COLO668 (cell line): ENCODE results near the gene AHI1.
"Not testable (repeated sequence)": the region's sequence is repeated elsewhere in the genome, so short reads cannot be mapped to it uniquely, and the experiment has no call there.

ENCODE experiments used
- DNase-seq: peaks from one replicate; lab custom pipeline; 2025; ENCODE audit not compliant: unreplicated experiment; lab: John Stamatoyannopoulos, UW

The AHI1 gene

GRCh38 chr6:135397172-135397952, 100.2 kb downstream of the AHI1 start:
- no peak for DNase-seq

DNA sequence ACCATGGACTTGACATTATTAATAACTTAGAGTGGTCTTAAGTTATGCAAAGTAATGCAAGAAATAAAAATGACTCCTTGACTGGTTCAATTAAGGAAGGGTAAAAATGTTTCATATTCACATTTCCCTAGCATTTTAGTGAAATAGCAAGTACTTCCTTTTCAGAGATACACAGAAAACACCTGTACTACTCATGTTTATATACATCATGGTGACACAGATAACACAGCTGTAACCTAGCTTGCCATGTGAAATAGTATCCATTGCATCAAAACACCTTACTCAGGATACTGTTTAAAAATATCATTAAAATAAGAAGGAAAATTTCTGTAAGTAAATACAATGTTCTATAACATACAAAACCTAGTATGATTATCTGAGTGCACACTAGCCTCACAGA, 102.4 kb downstream of the AHI1 start:
- DNase-seq = no peak

GRCh38 chr6:135393289-135393688, 104.3 kb downstream of the AHI1 start:
- no peak for DNase-seq

- no peak for DNase-seq
These were observed 107.1 kb downstream of the AHI1 start for GRCh38 chr6:135390458-135390857.

DNA sequence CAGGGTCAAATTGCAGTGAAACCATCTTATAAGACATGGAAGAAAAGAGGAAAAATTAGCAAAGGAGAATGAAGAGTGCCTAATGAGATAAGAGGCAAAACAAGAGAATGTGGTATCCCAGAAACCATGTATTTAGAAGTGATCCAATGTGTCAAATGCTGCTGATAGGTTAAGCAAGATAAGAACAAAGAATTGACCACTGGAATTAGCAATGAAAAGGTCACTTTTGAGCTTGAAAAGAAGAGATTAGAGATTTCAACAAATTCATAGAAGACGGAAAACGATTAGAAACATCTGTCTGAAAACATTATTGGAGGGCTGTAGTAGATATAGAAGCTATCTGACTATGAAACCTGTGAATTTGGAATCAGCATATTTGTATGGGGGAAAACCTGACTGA, 112.2 kb downstream of the AHI1 start:
- no peak for DNase-seq

GRCh38 chr6:135383766-135384165, 113.8 kb downstream of the AHI1 start:
- DNase-seq = no peak

DNA sequence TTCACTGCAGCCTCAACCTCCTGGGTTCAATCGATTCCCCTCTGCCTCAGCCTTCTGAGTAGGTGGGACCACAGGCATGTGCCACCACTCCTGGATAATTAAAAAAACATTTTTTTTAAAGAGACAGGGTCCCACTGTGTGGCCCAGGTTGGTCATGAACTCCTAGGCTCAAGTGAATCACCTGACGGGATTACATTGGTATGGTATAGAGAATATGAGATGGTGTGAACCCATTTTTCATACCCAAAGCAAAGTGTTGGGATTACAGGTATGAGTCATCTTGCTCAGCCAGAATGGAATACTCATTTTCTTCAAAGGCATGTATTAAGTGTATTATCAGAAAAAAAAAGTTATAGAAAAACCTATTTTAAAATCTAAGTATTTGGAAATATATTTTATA, 114.2 kb downstream of the AHI1 start:
- no peak for DNase-seq

- DNase-seq = no peak
These were observed 115.3 kb downstream of the AHI1 start for GRCh38 chr6:135382182-135382628.

- DNase-seq = no peak
These were observed 116.7 kb downstream of the AHI1 start for GRCh38 chr6:135380793-135381192.

DNA sequence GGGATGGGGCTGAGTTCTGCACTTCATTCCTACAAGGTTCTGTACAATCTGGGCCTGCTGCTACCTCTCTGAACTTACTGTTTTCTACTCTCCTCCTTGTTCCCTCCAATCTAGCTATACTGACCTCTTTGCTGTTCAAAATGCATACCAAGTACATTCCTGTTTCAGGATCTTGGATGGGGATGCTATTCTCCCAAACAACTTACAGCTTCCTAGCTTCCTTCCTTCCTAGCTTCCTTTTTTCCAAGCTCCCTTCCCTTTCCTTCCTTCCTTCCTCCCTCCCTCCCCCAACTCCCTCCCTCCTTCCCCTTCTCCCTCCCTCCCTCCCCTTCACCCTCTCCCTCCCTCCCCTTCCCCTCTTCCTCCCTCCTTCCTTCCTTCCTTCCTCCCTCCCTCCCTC, 117.9 kb downstream of the AHI1 start:
- DNase-seq = no peak

- no peak for DNase-seq
These were observed 124.8 kb downstream of the AHI1 start for GRCh38 chr6:135372758-135373157.

- not testable (repeated sequence) for DNase-seq
These were observed 133.9 kb downstream of the AHI1 start for GRCh38 chr6:135363622-135364021.

DNA sequence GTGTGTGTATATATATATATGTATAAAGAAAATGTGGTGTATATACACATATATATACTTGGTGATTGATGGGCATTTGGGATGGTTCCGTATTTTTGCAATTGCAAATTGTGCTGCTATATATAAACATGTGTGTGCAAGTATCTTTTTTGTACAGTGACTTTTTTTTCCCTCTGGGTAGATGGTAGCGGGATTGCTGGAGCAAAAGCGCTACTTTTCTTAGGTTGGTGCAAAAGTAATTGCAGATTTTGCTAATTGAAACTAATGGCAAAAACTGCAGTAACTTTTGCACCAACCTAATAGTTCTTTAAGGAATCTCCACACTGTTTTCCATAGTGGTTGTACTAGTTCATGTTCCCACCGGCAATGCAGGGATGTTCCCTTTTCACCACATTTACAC, 135.4 kb downstream of the AHI1 start:
- no peak for DNase-seq

DNA sequence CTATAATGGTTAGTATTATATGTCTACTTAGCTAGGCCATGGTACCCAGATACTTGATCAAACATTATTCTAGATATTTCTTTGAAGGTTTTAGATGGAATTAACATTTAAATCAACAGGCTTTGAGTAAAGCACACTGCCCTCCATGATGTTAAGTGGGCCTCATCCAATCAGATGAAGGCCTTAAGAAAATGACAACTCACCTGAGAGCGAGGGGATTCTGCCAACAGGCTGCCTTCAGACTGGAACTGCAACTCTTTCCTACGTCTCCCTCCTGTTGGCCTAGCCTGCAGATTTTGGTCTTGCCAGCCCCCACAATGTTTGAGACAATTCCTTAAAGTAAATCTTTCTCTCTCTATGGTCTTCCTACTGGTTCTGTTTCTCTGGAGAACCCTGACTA, 137.3 kb downstream of the AHI1 start:
- DNase-seq = no peak

- no peak for DNase-seq
These were observed 138.6 kb downstream of the AHI1 start for GRCh38 chr6:135358985-135359384.

DNA sequence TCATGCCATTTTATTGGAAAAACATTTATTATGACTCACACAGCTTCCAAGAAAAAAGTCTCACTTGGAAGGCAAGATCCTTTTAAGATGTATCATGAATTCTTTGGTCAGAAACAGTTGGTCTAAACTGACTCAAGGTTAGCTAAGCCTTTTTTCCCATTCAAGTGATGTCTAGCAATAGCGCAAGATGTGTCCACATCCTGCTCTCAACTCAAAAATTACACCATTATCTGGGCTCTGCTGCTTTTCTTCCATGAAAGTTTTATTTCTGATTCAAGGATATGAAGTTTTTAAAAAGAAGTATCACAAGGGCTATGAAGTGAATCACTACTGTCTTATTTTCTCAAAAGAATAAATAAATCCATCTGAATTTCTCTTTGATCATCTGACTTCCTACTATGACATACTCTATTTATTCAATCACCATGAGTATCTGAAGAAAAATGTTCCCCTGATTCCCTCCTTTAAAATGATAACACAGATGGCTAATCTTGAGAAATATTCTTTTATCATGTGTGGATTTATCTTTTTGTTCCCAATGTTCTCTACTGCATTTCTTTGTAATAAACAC, 139.2 kb downstream of the AHI1 start:
- DNase-seq = no peak

- no peak for DNase-seq
These were observed 143.1 kb downstream of the AHI1 start for GRCh38 chr6:135354407-135354806.

DNA sequence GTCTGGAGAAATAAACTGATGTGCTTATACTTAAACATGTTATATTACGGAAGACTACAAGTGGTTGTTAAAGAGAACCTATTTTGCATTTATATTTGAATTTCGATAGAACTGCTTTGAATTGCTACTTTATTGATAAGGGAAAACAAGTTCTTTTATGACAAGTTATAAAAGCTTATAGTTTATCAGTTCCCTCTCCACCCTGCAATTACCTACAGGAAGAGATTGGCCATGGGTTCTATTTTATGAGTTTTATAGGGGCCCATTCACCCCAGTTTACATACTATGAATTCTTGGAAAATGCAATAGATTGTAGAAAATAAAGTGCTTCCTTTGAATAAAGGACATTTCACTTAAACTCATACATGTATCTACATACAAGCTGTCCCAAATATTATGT, 144.4 kb downstream of the AHI1 start:
- DNase-seq = no peak

DNA sequence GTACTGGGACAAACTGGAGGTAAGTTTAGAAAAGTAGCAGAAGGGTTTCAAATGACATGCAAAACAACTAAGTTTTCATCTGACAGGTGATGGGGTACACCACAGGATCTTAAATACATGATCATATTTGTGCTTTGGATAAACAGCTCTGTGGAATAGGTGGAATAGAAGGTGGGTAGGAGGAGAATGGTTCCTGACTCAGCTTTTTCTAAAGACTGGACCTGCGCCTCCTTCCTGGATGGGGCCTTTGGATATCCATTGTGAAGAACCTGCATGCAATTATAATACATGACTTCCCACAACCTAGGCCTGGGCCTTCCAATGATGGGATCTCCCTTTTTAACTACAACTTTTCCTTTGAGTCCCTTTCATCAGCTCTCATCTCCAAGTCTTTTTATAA, 145.9 kb downstream of the AHI1 start:
- no peak for DNase-seq

GRCh38 chr6:135347887-135348286, 149.7 kb downstream of the AHI1 start:
- no peak for DNase-seq

DNA sequence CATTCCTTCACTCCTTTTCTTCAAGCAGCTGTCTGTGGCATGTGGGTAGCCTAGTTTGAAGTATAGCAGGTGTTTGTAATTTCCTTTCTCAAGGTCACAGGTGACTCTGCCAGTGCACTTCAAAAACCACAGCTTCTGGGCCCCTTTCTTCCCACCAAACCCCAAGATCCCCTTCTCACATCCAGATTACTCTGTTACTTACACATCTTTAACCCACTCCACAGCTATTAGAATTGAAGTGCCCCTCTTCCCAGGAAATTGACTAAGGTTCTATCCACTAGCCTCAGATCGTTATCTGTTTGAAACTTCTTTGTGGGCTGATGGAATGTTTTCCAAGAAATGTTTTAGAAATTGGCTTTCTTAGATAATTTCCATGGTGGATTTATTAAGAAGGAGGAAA, 150.8 kb downstream of the AHI1 start:
- no peak for DNase-seq

- no peak for DNase-seq
These were observed 153.0 kb downstream of the AHI1 start for GRCh38 chr6:135344526-135344925.

DNA sequence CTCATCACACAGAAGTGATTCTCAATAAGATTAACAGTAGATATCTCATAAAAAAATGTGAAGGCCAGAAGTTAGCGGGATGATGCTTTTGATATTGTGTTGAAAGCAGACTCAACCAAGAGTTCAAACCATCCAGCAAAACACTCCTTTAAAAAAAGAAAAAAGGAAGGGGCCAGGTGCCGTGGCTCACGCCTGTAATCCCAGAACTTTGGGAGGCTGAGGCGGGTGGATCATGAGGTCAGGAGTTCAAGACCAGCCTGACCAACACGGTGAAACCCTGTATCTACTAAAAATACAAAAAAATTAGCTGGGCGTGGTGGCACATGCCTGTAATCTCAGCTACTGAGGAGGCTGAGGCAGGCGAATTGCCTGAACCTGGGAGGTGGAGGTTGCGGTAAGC, 157.6 kb downstream of the AHI1 start:
- not testable (repeated sequence) for DNase-seq
